Measurements from ENCODE around the gene ZNF578. TPM values are rescaled to one million over a fixed set of nuclear protein-coding genes. Genes with fewer than 3 reads are reported as not detected.
A peak's percentile ranks its signal among the peaks of the same experiment; 100 is the strongest.
"Not testable (repeated sequence)": the region's sequence is repeated elsewhere in the genome, so short reads cannot be mapped to it uniquely, and the experiment has no call there.

Gene ZNF578
- total RNA-seq, 1 donor from 2014 or later = 2.4 TPM

GRCh38 chr19:52524086-52524485 is 70.7 kb downstream of the ZNF578 start:
- DNase-seq = no peak
- Histone ChIP-seq H3K4me3 (no peak overlapping the region), H3K4me1 (peaks cover 22% of the 10 kb centered on the region), H3K27me3 (ENCODE audit: low read depth) (no peaks in the 10 kb centered on the region), H3K27ac (replicated peaks) (no peak overlapping the region), H3K36me3 (no peaks in the 10 kb centered on the region), H3K9me3 (replicated peaks) (peaks cover 28% of the 10 kb centered on the region)
- intact Hi-C loops (cut with micrococcal nuclease) = no loop called here
- TF ChIP-seq, protein P1, sequence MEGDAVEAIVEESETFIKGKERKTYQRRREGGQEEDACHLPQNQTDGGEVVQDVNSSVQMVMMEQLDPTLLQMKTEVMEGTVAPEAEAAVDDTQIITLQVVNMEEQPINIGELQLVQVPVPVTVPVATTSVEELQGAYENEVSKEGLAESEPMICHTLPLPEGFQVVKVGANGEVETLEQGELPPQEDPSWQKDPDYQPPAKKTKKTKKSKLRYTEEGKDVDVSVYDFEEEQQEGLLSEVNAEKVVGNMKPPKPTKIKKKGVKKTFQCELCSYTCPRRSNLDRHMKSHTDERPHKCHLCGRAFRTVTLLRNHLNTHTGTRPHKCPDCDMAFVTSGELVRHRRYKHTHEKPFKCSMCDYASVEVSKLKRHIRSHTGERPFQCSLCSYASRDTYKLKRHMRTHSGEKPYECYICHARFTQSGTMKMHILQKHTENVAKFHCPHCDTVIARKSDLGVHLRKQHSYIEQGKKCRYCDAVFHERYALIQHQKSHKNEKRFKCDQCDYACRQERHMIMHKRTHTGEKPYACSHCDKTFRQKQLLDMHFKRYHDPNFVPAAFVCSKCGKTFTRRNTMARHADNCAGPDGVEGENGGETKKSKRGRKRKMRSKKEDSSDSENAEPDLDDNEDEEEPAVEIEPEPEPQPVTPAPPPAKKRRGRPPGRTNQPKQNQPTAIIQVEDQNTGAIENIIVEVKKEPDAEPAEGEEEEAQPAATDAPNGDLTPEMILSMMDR (IDR thresholded peaks at IDR 0.05; ENCODE audit: borderline replicate concordance) = no peak

GRCh38 chr19:52527134-52527955 is 74.0 kb downstream of the ZNF578 start, which contains the start of gene ZNF808:
ZNF808 (plus strand) TSS chr19:52527668; CDS start chr19:52543285, 15,617 bp downstream.
- no peaks in the 10 kb centered on the region for H3K36me3 ChIP-seq
- no peaks in the 10 kb centered on the region for H3K27me3 ChIP-seq (ENCODE audit: low read depth)
- peaks cover 11% of the 10 kb centered on the region for H3K9me3 ChIP-seq (replicated peaks)
- intact Hi-C loops (cut with micrococcal nuclease) = no loop called here
- TF ChIP-seq, protein P1 (IDR thresholded peaks at IDR 0.05; ENCODE audit: borderline replicate concordance) = peak; percentile 76
- DNase-seq = peak; percentile 99
- H3K4me3 ChIP-seq = peak within 1 kb of the TSS; percentile 84
- peaks cover 26% of the 10 kb centered on the region for H3K4me1 ChIP-seq
- peak within 1 kb of the TSS; percentile 98 for H3K27ac ChIP-seq (replicated peaks)

GRCh38 chr19:52527956-52528351 is 74.6 kb downstream of the ZNF578 start:
- intact Hi-C loops (cut with micrococcal nuclease) = no loop called here
- H3K4me1 ChIP-seq = peaks cover 31% of the 10 kb centered on the region
- H3K4me3 ChIP-seq = peak overlapping the region; percentile 84
- no peak for DNase-seq
- H3K36me3 ChIP-seq = peaks cover 3% of the 10 kb centered on the region
- peak overlapping the region; percentile 98 for H3K27ac ChIP-seq (replicated peaks)
- no peaks in the 10 kb centered on the region for H3K27me3 ChIP-seq (ENCODE audit: low read depth)
- TF ChIP-seq, protein P1 (IDR thresholded peaks at IDR 0.05; ENCODE audit: borderline replicate concordance) = no peak
- peaks cover 11% of the 10 kb centered on the region for H3K9me3 ChIP-seq (replicated peaks)

- Histone ChIP-seq H3K27me3 (ENCODE audit: low read depth) (no peaks in the 10 kb centered on the region), H3K36me3 (peaks cover 20% of the 10 kb centered on the region), H3K27ac (replicated peaks) (no peak overlapping the region), H3K4me1 (peaks cover 62% of the 10 kb centered on the region), H3K9me3 (replicated peaks) (no peaks in the 10 kb centered on the region), H3K4me3 (no peak overlapping the region)
- TF ChIP-seq, protein P1 (IDR thresholded peaks at IDR 0.05; ENCODE audit: borderline replicate concordance) = no peak
- intact Hi-C loops (cut with micrococcal nuclease) = no loop called here
- DNase-seq = no peak
Observed at GRCh38 chr19:52532480-52532879, 79.1 kb downstream of the ZNF578 start.

GRCh38 chr19:52533901-52534300 is 80.5 kb downstream of the ZNF578 start:
- Histone ChIP-seq H3K36me3 (peaks cover 20% of the 10 kb centered on the region), H3K4me1 (peaks cover 48% of the 10 kb centered on the region), H3K4me3 (peak overlapping the region; percentile 14), H3K27ac (replicated peaks) (peak overlapping the region; percentile 66), H3K27me3 (ENCODE audit: low read depth) (no peaks in the 10 kb centered on the region), H3K9me3 (replicated peaks) (no peaks in the 10 kb centered on the region)
- intact Hi-C loops (cut with micrococcal nuclease) = no loop called here
- peak; percentile 33 for DNase-seq
- TF ChIP-seq, protein P1 (IDR thresholded peaks at IDR 0.05; ENCODE audit: borderline replicate concordance) = no peak

GRCh38 chr19:52535385-52535770 is 82.0 kb downstream of the ZNF578 start:
- DNase-seq; intact Hi-C loops (cut with micrococcal nuclease): not testable (repeated sequence)
- H3K4me3 ChIP-seq = peak overlapping the region; percentile 71

More at GRCh38 chr19:52535385-52535770, 82.0 kb downstream of the ZNF578 start:
- peaks cover 29% of the 10 kb centered on the region for H3K36me3 ChIP-seq
- H3K27ac ChIP-seq (replicated peaks) = peak overlapping the region; percentile 82
- peaks cover 42% of the 10 kb centered on the region for H3K4me1 ChIP-seq
- not testable (repeated sequence) for H3K9me3 ChIP-seq (replicated peaks); H3K27me3 ChIP-seq (ENCODE audit: low read depth)

Measured in left ventricle myocardium inferior (tissue), 1 donor.